ENCODE data around the gene FANCC.

Gene FANCC

DNA sequence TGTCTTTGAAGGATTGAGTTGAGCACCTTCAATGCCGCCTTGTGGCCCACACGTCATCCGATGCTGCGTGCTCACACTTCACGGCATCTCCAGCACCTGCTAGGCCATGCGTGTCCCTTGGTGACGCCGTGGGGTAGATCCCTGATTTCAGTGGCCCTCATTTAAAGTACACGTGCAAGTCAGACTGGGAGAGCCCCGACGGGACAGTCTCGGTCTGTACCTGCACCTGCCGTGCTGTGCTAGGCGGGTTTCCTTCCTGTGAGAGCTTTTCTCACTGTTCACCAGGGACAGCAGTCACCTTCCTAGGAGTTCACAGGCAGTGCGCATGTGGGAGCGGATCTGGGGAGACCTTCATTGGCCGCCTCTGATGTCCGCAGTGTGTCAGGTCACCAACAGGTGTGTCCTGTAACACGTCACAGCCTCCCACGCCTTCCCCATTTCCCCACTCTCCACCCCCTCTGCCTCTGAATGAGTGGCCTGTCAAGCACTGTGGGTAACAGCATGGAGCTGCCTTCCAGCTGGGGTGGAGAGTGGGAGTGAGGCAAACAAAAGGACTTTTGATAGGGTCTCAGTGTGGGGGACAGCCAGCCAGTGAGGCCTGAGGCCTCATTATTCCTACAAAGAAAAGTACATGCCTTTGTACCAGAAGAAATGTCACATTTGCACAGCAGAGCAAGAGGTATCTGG is 236.4 kb downstream of the FANCC start:
- DNase-seq, result no peak

DNA sequence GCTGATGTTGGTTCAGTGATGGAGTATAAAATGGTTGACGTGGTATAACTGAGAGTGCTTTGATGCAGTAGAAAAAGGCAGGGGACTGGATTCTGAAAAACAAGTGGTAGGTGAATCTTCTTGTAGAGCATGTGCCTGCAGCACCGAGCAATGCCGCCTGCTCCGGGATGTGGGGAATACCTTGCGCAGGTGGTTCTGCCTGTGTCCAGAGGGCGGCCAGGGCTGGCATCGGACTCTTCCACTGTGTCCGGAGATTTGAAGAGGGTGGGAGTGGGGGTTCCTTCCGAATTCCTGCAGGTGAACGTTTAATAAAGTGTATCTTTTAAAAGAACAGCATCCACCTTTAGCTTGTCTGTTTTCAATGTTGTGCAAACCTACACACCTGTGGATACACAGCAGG is 238.0 kb downstream of the FANCC start:
- no peak for DNase-seq

DNA sequence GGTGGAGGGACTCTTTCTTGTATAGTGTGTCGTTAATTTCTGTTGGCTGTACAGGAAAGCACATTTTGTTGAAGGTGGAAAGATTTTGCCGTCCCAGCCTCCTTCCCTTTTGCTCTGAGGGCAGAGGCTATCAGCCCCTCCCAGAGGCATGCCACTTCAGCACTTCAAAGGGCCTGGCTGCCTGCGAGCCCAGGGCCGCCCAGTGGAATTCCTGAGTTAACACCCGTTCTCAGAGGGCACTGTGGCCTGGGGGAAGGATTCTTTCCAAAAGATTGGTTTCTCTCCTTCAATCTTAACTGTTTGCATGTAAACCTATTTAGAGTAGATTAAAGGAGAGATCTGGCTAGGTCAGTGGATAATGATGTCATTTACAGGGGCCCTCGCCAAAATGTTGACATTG is 238.6 kb downstream of the FANCC start:
- peak; percentile 41 for DNase-seq

DNA sequence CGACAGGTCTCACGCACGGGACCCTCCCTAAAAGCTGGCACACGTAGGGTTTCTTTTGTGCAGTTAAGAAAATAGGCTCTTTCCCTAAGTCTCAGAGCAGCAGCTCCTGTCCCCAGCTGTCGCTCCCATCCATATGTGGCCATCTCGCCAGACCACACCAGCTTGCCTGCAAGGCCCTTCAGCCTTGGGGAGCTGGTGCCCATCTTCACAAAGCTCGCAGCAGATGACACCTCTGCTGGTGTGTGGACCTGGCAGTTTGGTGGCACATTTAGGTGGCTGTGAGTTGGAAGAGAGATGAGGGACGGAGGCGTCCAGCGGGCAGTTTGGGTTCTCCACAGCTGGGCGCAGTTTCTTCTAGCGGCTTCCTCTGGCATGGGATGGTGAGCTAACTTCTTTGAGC is 239.0 kb downstream of the FANCC start:
- no peak for DNase-seq

DNA sequence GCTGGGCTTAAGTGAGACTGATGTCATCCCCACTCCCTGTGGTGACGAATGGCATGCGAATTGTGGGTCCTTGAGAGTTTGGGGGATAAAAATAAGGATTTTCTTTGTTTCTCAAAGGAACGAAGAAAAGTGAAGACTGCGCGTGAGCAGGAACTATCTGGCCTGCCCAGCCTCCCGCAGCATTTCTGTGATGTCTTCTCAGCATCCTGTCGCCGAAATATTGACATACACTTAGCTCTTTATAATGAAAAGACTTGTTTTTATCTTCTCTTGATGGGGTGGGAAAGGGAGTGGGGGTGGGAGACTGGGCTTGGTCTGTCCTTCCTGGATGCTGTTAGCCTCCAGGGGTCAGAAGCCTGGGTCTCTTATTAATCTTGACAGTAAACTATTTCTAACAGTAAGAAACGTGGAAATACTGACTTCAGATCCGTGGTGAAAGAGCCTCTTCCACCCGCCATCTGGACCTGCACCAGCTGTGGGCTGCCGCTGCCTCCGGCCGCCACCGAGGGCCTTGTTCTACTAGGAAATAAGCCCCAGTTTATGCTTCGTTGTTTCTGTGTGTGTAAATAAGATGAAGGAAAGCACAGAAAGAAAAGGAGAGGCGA is 239.6 kb downstream of the FANCC start:
- DNase-seq, result no peak

DNA sequence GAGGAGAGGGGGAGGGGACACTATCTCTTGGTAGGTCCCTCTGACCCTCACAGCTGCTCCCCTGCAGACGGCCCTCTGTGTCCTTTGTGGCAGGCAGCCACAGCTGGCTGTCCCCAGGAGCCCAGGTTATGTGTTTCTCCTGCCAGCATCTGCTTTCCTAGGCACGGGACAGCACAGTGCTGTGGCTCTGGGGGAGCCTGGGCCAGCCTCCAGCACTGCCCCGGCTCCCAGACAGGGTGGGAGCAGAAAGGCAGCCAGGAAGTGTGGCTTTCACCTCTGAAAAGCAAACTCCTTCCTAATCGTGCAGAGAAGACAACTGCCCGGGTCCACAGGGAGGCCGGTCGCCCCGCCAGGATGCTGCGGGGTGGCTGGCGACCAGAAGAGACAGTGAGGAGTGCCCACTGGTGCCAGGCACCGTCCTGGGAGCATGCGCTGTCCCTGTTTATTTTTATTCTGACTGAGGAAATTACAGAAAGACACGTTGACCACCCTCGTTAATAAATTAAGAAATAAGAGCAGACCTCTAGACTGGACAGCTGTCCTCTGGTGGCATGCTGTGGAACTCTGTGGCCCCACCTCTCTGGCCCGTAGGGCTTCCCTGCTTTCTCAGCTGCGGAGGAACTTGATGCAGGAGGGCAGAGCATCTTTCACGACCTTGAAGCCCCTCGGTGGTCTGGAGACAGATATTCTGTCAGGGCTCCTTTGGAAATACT is 240.3 kb downstream of the FANCC start:
- no peak for DNase-seq

DNA sequence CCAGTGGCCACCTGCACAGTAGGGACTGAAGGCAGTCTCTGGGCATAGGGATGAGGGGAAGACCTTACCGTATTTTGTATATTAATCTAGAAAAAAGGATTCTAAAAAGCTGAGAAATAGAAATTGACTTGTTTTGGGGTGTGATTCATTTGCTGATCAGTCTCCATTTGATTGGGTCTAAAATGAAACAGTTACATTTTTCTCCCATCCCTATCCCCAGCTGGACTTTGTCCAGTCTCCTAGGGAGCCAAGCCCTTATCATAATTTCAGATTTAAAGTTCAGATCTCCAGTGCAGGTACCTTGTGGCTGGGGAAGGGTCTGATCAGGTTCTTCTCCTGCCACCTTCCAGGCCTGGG is 240.8 kb downstream of the FANCC start:
- DNase-seq, result no peak

DNA sequence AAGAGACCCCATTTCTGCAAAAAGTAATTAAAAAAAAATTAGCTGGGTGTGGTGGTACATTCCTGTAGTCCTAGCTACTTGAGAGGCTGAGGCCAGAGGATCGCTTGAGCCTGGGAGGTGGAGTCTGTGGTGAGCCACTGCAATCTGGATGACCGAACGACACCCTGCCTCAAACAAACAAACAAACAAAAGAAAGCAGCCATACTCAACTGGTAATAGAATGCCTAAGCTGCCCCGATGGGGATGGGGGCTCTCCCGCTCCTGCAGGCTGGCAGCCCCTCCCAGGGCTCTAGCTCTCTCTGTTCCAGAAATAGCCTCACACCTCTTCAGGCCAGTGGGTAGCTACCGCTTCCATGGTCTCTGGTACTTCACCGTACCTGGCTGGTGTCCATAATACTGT is 241.8 kb downstream of the FANCC start:
- DNase-seq, result no peak

DNA sequence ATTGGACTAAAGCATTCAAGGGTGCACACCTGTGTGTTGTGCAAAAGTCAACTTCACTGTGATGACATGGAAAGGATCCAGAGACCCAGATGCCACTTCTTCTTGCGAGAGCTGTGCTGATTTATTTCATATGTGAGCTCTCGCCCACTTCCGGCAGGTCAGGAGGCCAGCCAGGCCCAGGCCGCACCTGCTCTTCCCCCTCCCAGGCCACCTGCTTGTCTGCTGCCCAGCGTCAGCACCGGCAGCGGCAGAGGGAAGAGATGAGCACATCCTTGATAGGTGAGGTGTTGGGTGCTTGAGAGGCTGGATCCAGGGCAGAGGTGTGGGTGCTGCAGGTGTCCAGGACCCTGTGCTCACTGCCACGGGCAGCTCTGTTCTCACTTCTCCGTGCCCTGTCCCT is 242.9 kb downstream of the FANCC start:
- no peak for DNase-seq

DNA sequence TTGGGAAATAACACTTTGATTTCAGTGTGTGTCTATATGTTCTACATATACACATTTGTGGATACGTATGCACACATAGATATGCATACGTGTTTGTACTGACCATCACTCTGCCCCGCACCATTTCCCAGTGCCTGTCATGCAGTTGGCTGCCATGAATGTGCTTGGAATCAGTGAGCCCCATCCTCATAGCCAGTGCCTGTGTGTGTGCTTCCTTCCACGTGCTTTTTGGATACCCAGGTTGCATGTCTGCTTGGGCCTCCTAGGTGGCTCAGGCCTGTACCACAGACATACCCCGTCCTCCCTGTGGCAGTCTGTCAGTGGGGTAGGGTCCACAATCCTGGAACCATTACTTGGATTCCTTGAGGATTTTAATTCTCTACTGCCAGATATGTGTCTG is 243.6 kb downstream of the FANCC start:
- DNase-seq, result no peak

DNA sequence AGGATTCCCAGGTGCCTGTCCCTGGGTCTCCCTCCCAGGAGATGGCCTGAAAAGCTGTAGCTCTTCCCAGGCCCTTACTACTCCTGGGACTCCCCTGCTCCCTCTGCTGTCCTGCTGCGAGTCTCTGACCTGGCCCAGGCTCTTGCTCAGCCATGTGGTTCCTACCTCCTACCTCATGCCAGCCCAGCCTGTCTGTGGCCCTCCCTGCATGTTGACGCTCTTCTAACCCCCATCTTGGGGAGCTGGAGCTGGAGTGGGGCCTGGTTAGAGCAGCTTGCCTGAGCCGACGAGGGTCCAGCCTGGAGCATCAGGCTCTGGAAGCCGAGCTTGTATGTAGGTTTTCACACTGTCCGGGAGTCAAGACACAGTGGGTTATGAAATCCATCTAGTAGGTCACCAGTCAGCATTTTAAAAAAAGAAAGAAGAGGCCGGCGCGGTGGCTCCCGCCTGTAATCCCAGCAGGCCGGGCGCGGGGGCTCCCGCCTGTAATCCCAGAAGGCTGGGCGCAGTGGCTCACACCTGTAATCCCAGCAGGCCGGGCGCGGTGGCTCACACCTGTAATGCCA is 244.4 kb downstream of the FANCC start:
- DNase-seq, result no peak

DNA sequence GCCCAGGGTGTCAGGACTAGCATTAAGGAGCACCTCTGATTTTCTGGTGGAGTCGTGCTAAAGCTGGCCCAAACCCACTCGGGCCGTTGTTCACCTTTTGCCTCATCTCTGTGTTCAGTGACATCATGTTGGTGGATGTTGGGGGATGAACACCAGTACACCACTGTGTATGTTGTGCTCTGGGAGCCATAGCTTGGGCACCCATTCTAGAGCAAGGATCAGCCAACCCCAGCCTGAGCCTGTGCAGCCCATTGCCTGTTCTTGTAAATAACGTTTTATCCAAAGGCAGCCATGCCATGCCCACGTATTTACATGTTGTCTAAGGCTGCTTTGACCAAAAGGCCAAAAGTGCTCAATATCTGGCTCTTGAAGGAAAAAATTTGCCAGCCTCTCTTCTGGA is 245.6 kb downstream of the FANCC start:
- DNase-seq, result no peak

DNA sequence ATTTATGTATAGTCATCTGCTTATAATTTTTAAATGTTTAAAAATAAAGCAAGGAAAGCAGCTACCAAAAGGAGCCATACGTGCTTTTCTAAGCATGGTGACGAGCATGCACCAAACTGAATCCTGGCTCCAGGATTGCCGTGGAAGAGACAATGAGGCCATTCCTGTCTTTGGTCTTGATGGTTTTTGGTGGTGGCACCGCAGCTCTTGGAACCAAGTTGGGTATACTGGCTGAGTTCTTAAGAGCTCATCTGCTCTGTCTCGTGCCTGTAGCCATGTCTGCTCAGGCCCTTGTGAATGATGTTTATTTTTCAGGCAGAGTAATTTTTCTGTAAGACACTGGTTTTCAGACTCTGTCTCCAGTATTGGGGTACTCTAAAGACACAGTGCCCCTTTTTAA is 246.1 kb downstream of the FANCC start:
- no peak for DNase-seq

DNA sequence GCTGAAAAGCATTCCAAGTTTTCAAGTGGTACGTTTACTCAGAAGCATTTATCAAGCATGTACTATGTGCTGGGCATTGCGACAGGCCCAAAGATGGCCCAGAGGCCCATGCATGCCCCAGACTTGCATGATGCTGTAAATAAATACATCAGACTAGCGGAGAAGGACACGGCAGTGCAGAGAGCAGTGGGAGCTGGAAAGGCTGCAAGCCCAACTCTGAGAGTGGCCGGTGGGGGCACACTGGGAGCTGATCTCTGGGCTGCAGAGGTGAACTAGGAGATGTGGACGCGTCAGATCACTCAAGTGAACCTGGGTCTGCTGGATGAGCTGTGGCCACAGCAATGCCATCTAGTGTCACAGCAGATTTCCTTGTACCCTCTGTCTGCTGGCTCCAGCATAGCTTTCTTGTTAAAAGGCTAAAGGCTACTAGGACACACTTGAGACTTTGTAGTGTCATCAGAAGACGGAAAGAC is 246.9 kb downstream of the FANCC start:
- DNase-seq, result no peak

DNA sequence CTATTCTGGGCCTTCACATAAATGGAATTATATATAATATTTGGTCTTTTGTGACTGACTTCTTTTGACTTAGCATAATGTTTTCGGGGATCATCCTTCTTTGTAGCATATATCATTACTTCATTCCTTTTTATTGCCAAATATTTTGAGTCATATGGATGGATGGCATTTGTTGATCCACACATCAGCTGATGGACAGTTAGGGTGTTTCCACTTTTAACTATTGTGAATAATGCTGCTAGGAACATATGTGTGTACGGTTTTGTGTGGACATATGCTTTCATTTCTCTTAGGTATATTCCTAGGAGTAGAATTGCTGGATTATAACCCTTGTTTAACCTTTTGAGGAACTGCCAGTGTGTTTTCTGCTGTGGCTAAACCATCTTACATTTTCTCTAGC is 249.6 kb downstream of the FANCC start:
- DNase-seq, result no peak

DNA sequence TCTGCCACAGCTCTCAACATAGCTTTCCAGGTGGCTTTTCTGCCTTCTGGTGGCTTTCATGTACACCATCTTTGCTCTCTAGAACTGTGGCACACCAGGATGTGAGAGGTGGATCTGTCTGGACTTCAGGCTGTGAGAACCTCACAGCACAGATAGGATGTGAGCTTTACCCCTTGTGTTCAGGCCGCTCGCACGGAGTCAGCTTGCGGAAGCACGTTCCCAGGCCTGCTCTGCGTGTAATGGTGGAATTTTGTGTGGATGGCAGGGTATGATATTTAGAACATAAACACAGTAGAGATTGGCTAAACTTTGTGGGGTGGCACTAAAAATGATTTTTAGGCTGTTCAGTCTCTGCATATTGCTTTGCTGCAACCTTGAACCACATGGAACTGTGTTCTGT is 250.5 kb downstream of the FANCC start:
- DNase-seq, result no peak

DNA sequence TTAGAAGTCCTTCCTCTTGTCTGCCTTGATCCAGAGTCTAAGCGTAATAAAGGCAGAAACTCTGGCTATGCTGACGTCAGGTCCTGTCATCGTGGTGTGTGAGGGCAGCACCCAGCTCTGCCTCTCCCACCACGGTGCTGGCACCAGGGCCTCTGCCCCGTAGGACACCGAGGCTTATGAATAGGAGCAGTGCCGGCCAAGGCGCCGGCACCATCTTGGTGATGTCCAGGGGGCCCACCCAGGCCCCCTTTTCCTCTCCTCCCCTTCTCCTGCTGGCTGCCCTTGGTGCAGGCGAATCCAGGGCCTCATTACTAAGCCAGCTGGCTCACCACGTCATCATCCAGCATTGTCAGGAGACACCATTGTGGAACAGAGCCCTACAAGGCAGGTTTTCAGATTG is 252.3 kb downstream of the FANCC start:
- DNase-seq, result no peak

DNA sequence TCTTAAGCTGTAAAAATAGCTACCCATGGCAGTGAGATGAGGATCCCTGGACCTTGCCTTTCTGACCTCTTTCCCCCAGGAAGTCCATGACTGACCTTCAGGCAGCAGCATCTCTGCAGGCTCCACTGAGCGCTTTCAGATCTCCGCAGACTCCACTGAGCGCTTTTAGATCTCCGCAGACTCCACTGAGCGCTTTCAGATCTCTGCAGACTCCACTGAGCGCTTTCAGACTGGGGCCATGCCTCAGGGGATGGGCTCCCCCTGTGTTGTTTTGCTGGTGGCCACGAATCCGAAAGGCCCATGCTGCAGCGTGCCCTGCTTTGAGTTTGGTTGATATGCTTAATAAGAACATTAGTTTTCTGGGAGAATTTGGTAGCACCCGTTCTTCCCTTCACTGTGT is 254.2 kb downstream of the FANCC start:
- DNase-seq, result no peak

DNA sequence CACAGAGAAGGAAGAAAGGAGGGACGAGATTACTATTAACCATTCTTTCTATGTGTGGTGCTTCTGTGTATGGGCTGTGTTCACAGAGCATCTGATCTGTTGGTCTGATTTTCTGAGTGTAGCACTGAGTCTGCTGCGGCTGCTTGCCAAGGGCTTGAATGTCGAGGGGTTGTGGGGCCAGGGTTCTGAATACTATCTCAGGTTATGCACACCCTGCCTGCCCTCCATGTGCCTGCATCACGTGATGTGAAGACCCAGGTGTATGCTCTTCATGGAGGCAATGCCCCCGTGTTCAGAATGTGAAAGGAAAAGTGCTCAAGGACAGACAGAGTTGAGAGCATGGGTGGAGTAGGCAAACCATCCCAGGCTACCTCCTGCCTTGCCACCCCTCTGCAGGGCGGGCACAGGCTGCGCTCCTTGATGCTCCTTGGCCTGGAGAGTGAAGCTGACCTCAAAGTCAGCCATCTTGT is 254.9 kb downstream of the FANCC start:
- DNase-seq, result no peak

DNA sequence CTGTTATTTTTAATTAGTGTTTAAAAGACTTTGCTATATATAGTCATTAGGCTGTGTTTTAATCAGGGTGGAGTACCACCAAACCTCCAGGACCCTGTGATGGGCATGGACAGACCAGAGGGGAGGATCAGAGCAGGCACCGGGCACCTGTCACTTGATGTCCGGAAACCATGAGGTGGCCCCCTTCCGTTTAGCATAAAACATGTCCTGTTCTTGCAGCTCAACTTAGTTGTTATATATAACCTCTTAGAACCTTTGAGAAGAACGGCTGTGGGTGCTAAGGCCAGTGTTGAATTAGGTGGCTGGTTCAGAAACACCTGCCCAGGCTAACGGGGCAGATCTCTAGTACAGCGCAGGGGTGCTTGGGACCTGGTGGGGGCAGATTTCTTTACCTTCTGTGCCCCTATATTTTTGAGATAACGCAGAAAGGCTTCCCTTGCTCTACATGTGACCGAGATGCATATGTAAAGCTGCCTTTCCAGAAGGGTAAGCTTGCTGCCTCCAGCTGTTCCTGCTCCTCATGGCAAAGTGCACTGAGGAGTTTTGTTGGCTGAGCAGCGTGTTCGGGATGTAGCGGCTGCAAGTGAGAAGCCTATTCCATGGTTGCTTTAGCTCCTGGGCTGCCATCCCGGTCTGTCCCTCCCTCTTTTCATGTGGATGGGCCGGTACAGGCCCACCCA is 255.5 kb downstream of the FANCC start:
- no peak for DNase-seq

DNA sequence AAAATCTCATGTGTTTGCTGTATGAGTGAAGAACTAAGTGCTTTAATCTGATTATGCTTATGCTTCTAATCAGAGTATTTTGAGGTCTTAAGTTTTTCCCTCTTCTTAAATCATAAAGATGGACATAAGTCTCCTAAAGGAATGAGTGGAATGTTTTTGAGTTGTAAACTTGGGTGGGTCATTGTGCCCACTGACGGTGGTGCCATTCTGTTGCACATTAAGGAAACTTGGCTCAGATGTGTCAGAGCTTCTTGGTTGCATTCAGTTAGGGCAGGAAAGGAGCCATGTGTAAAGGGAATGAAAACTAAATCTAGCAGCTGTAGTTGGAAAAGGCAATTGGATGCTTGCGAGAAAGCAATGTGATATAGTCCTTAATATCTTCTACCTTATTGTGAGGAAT is 256.6 kb downstream of the FANCC start:
- DNase-seq, result no peak

DNA sequence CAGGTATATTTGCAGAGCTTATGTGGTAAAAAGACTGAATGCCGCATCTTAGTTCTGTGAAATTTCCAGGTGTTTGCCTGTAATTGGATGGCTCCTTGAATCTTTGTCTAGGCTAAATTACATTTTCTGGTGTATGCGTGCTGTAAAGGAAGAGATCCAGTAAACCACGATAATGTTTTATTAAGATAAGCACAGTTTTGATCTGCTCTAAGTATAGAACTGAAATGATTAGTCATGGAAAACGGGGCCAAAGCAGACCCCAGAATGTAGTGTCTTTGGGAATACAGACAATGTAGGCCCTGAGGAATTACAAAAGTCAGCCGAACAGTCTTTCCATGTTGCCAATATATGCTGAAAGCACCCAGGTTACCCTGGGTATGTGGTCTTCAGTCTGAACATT is 257.3 kb downstream of the FANCC start:
- DNase-seq, result no peak

DNA sequence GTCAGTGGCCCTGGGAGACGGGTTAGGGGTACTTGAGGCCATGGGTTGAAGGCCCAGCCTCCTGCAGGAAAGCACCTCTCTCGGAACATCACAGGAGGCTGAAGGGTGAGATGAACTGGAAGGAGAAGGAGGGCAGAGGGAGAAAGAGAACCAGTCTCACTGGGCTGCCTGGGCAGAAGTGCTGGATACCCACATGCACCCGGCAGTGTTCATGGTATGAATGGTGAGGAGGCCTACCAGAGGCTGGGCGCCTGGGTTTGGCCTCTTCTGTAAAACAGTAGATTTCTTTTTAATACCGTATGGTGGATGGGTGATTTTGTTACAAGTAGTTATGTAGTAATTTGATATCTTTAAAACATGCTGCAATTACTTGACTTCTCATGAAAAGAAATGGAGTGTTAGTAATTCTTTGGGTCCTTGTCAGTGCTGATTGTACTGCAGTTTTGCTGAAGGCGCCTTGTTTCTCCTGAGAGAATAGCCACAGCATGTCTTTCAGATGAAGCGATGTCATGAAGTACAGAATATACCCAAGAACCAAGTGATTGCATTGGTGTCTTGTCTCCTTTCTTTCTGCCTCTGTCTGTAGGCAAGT is 258.6 kb downstream of the FANCC start:
- DNase-seq, result no peak
